ENCODE measurements around the gene HDHD3. TPM values are rescaled to one million over a fixed set of nuclear protein-coding genes. Genes with fewer than 3 reads are reported as not detected.
"Not testable (repeated sequence)": the region's sequence is repeated elsewhere in the genome, so short reads cannot be mapped to it uniquely, and the experiment has no call there.

The HDHD3 gene
- total and polyA plus RNA-seq, 9 donors: 4.1 to 11.3 (median 5.6) TPM

- no peaks in the 10 kb centered on the region for H3K9me3 ChIP-seq (replicated peaks; ENCODE audit: control insufficient read depth, low read depth, low read length)
- H3K36me3 ChIP-seq (ENCODE audit: control insufficient read depth, insufficient read depth, low read length): peaks cover 64% of the 10 kb centered on the region
- WGBS (ENCODE audit: insufficient coverage): 95% methylated on average over 4 of the region's 7 CpGs
- H3K4me3 ChIP-seq (ENCODE audit: low read length): no peak overlapping the region
- no peak for DNase-seq
- no peak overlapping the region for H3K27ac ChIP-seq (ENCODE audit: low read length)
- H3K27me3 ChIP-seq (ENCODE audit: control insufficient read depth, insufficient read depth, low read length): no peaks in the 10 kb centered on the region
- H3K4me1 ChIP-seq (ENCODE audit: control insufficient read depth, insufficient read depth, low read length): no peaks in the 10 kb centered on the region
Observed at GRCh38 chr9:113391917-113392316, 15.1 kb upstream of the HDHD3 start.

- no peak overlapping the region for H3K4me3 ChIP-seq (ENCODE audit: low read length)
- no peaks in the 10 kb centered on the region for H3K27me3 ChIP-seq (ENCODE audit: control insufficient read depth, insufficient read depth, low read length)
- H3K36me3 ChIP-seq (ENCODE audit: control insufficient read depth, insufficient read depth, low read length): peaks cover 76% of the 10 kb centered on the region
- H3K9me3 ChIP-seq (replicated peaks; ENCODE audit: control insufficient read depth, low read depth, low read length): no peaks in the 10 kb centered on the region
- DNase-seq: no peak
- no peaks in the 10 kb centered on the region for H3K4me1 ChIP-seq (ENCODE audit: control insufficient read depth, insufficient read depth, low read length)
- WGBS (ENCODE audit: insufficient coverage): 93% methylated on average over 17 of the region's 17 CpGs
- no peak overlapping the region for H3K27ac ChIP-seq (ENCODE audit: low read length)
Observed at GRCh38 chr9:113390192-113390960, 13.6 kb upstream of the HDHD3 start.

GRCh38 chr9:113389451-113389850, 12.7 kb upstream of the HDHD3 start:
- Histone ChIP-seq H3K27me3 (ENCODE audit: control insufficient read depth, insufficient read depth, low read length) (no peaks in the 10 kb centered on the region), H3K4me3 (ENCODE audit: low read length) (no peak overlapping the region), H3K9me3 (replicated peaks; ENCODE audit: control insufficient read depth, low read depth, low read length) (no peaks in the 10 kb centered on the region), H3K36me3 (ENCODE audit: control insufficient read depth, insufficient read depth, low read length) (peaks cover 70% of the 10 kb centered on the region), H3K4me1 (ENCODE audit: control insufficient read depth, insufficient read depth, low read length) (no peaks in the 10 kb centered on the region), H3K27ac (ENCODE audit: low read length) (no peak overlapping the region)
- DNase-seq: no peak
- WGBS (ENCODE audit: insufficient coverage): 90% methylated on average over 6 of the region's 11 CpGs

GRCh38 chr9:113388833-113389232, 12.0 kb upstream of the HDHD3 start:
- 95% methylated on average over 12 of the region's 13 CpGs for WGBS (ENCODE audit: insufficient coverage)
- no peak for DNase-seq
- no peak overlapping the region for H3K27ac ChIP-seq (ENCODE audit: low read length)
- no peaks in the 10 kb centered on the region for H3K27me3 ChIP-seq (ENCODE audit: control insufficient read depth, insufficient read depth, low read length)
- H3K9me3 ChIP-seq (replicated peaks; ENCODE audit: control insufficient read depth, low read depth, low read length): no peaks in the 10 kb centered on the region
- H3K36me3 ChIP-seq (ENCODE audit: control insufficient read depth, insufficient read depth, low read length): peaks cover 70% of the 10 kb centered on the region
- H3K4me1 ChIP-seq (ENCODE audit: control insufficient read depth, insufficient read depth, low read length): no peaks in the 10 kb centered on the region
- H3K4me3 ChIP-seq (ENCODE audit: low read length): no peak overlapping the region

GRCh38 chr9:113387560-113388230, 10.9 kb upstream of the HDHD3 start:
- DNase-seq: no peak
- Histone ChIP-seq H3K4me3 (ENCODE audit: low read length) (no peak overlapping the region), H3K9me3 (replicated peaks; ENCODE audit: control insufficient read depth, low read depth, low read length) (no peaks in the 10 kb centered on the region), H3K27ac (ENCODE audit: low read length) (no peak overlapping the region), H3K4me1 (ENCODE audit: control insufficient read depth, insufficient read depth, low read length) (no peaks in the 10 kb centered on the region), H3K36me3 (ENCODE audit: control insufficient read depth, insufficient read depth, low read length) (peaks cover 65% of the 10 kb centered on the region), H3K27me3 (ENCODE audit: control insufficient read depth, insufficient read depth, low read length) (no peaks in the 10 kb centered on the region)
- WGBS (ENCODE audit: insufficient coverage): 76% methylated on average over 9 of the region's 9 CpGs

- H3K9me3 ChIP-seq (replicated peaks; ENCODE audit: control insufficient read depth, low read depth, low read length): no peaks in the 10 kb centered on the region
- peaks cover 57% of the 10 kb centered on the region for H3K36me3 ChIP-seq (ENCODE audit: control insufficient read depth, insufficient read depth, low read length)
- WGBS (ENCODE audit: insufficient coverage): 96% methylated on average over 4 of the region's 4 CpGs
- no peaks in the 10 kb centered on the region for H3K4me1 ChIP-seq (ENCODE audit: control insufficient read depth, insufficient read depth, low read length)
- no peak overlapping the region for H3K27ac ChIP-seq (ENCODE audit: low read length)
- DNase-seq: no peak
- H3K27me3 ChIP-seq (ENCODE audit: control insufficient read depth, insufficient read depth, low read length): no peaks in the 10 kb centered on the region
- no peak overlapping the region for H3K4me3 ChIP-seq (ENCODE audit: low read length)
Observed at GRCh38 chr9:113386571-113387393, 10.0 kb upstream of the HDHD3 start.

- H3K4me3 ChIP-seq (ENCODE audit: low read length): no peak overlapping the region
- no peaks in the 10 kb centered on the region for H3K9me3 ChIP-seq (replicated peaks; ENCODE audit: control insufficient read depth, low read depth, low read length)
- H3K4me1 ChIP-seq (ENCODE audit: control insufficient read depth, insufficient read depth, low read length): peaks cover 3% of the 10 kb centered on the region
- 96% methylated on average over 7 of the region's 8 CpGs for WGBS (ENCODE audit: insufficient coverage)
- no peak overlapping the region for H3K27ac ChIP-seq (ENCODE audit: low read length)
- no peak for DNase-seq
- H3K27me3 ChIP-seq (ENCODE audit: control insufficient read depth, insufficient read depth, low read length): no peaks in the 10 kb centered on the region
- H3K36me3 ChIP-seq (ENCODE audit: control insufficient read depth, insufficient read depth, low read length): peaks cover 12% of the 10 kb centered on the region
Observed at GRCh38 chr9:113381909-113382411, 5.2 kb upstream of the HDHD3 start.

GRCh38 chr9:113381441-113381840, 4.7 kb upstream of the HDHD3 start:
- not testable (repeated sequence) for H3K27ac ChIP-seq (ENCODE audit: low read length); H3K9me3 ChIP-seq (replicated peaks; ENCODE audit: control insufficient read depth, low read depth, low read length); DNase-seq; H3K4me1 ChIP-seq (ENCODE audit: control insufficient read depth, insufficient read depth, low read length); H3K4me3 ChIP-seq (ENCODE audit: low read length); H3K27me3 ChIP-seq (ENCODE audit: control insufficient read depth, insufficient read depth, low read length); H3K36me3 ChIP-seq (ENCODE audit: control insufficient read depth, insufficient read depth, low read length)
- 20% methylated on average over 1 of the region's 7 CpGs for WGBS (ENCODE audit: insufficient coverage)

GRCh38 chr9:113380869-113381378, 4.1 kb upstream of the HDHD3 start:
- Histone ChIP-seq H3K27me3 (ENCODE audit: control insufficient read depth, insufficient read depth, low read length) (no peaks in the 10 kb centered on the region), H3K9me3 (replicated peaks; ENCODE audit: control insufficient read depth, low read depth, low read length) (no peaks in the 10 kb centered on the region), H3K27ac (ENCODE audit: low read length) (no peak overlapping the region), H3K4me3 (ENCODE audit: low read length) (no peak overlapping the region), H3K4me1 (ENCODE audit: control insufficient read depth, insufficient read depth, low read length) (peaks cover 3% of the 10 kb centered on the region), H3K36me3 (ENCODE audit: control insufficient read depth, insufficient read depth, low read length) (peaks cover 4% of the 10 kb centered on the region)
- DNase-seq: no peak
- no CpG with 5 or more reads among the region's 1 CpG for WGBS (ENCODE audit: insufficient coverage)

- H3K27ac ChIP-seq (ENCODE audit: low read length); H3K9me3 ChIP-seq (replicated peaks; ENCODE audit: control insufficient read depth, low read depth, low read length); H3K36me3 ChIP-seq (ENCODE audit: control insufficient read depth, insufficient read depth, low read length); H3K4me1 ChIP-seq (ENCODE audit: control insufficient read depth, insufficient read depth, low read length); DNase-seq; H3K4me3 ChIP-seq (ENCODE audit: low read length); H3K27me3 ChIP-seq (ENCODE audit: control insufficient read depth, insufficient read depth, low read length): not testable (repeated sequence)
- no CpG with 5 or more reads among the region's 2 CpGs for WGBS (ENCODE audit: insufficient coverage)
Observed at GRCh38 chr9:113379829-113380210, 3.0 kb upstream of the HDHD3 start.
